Fibroblast of peridontal ligament (primary cell): ENCODE results near the gene CHRNE.
A peak's percentile ranks its signal among the peaks of the same experiment; 100 is the strongest.

Source experiments
- DNase-seq: peaks from one replicate; pipeline ENCODE4 v3.0.0-alpha.2; 2010; ENCODE audit errors: extremely low read depth

The CHRNE gene

GRCh38 chr17:4903051-4903818, at the start of gene CHRNE:
TSS of gene CHRNE (minus strand) at chr17:4903098. CDS start at chr17:4903063, 35 bp downstream.
- peak; percentile 74 for DNase-seq

- DNase-seq: no peak
These were observed 48.6 kb upstream of the CHRNE start for GRCh38 chr17:4951486-4951885.

GRCh38 chr17:4950746-4951204, 47.9 kb upstream of the CHRNE start, which contains the start of gene ENO3:
TSS of gene ENO3 (plus strand) at chr17:4951119. CDS start at chr17:4951830, 711 bp downstream.
- DNase-seq: no peak

GRCh38 chr17:4950075-4950745, 47.3 kb upstream of the CHRNE start:
- DNase-seq: no peak

GRCh38 chr17:4949321-4950074, 46.6 kb upstream of the CHRNE start:
- peak; percentile 48 for DNase-seq

- no peak for DNase-seq
These were observed 46.0 kb upstream of the CHRNE start for GRCh38 chr17:4948931-4949320.

GRCh38 chr17:4948166-4948930, 45.5 kb upstream of the CHRNE start, which contains the start of gene PFN1:
TSS of gene PFN1 (minus strand) at chr17:4948530. CDS start at chr17:4948394, 136 bp downstream.
- DNase-seq: peak; percentile 93

- DNase-seq: peak; percentile 38
These were observed 44.7 kb upstream of the CHRNE start for GRCh38 chr17:4947411-4948165.

GRCh38 chr17:4947010-4947410, 44.1 kb upstream of the CHRNE start:
- no peak for DNase-seq

GRCh38 chr17:4946312-4946976, 43.5 kb upstream of the CHRNE start:
- DNase-seq: no peak

- DNase-seq: no peak
These were observed 43.0 kb upstream of the CHRNE start for GRCh38 chr17:4945944-4946280.

GRCh38 chr17:4945176-4945943, 42.5 kb upstream of the CHRNE start:
- DNase-seq: peak; percentile 88

GRCh38 chr17:4944554-4945175, 41.8 kb upstream of the CHRNE start:
- DNase-seq: no peak

- DNase-seq: no peak
These were observed 41.3 kb upstream of the CHRNE start for GRCh38 chr17:4944163-4944553.

GRCh38 chr17:4942760-4943508, 40.0 kb upstream of the CHRNE start:
- no peak for DNase-seq

GRCh38 chr17:4941319-4941610, 38.4 kb upstream of the CHRNE start:
- no peak for DNase-seq

GRCh38 chr17:4940555-4941318, 37.8 kb upstream of the CHRNE start:
- no peak for DNase-seq
